ENCODE measurements around the gene TAOK3. TPM values are rescaled to one million over a fixed set of nuclear protein-coding genes. Genes with fewer than 3 reads are reported as not detected.
A peak's percentile ranks its signal among the peaks of the same experiment; 100 is the strongest.

Gene TAOK3
- total and polyA plus RNA-seq, 9 of the 15 experiments (the other 6 are each of a cell fraction or from before 2014, with no cell fraction given) = 24.3 to 83.5 (median 47.1) TPM

DNA sequence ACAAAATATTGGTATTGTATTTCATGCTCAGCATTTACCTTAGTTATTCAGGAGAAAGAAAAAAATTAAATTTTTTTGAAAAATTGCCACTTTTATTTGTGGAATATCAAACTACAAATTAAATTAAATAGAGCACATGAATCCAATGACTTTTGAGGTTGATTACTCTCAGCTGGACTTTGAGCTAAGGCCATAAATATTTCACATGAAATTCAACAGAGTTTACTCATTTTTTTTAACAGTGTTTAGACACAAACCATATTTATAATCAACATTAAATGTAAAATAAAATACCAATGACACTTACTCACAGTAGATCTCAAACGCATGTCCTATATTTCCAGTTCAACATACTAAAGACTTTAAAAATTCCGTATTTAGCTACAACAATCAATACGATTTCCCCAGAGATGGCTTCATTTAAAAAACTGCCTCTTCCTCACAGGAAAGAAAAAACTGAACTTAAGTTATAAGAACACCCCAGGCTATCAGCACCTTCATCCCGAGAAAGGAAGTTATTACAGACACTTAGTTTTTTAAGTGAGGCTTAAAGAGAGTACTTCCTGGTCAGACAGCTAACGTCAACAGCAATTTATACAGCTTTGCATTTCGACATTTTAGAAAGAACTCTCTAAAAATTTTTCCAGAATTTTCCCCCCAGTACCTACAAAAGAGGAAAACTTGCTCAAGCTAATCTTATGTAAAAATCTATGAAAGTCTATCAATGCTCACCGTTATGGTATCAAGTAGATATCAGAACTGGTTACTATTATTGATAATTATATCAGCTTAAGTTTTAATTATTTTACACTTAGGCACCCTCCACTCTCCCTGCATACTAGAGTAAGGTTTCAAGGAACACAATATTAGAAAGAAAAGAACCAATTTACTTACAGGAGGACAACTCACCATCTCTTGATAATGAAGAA is 13.8 kb downstream of the TAOK3 start:
- H4K20me1 ChIP-seq (replicated peaks; ENCODE audit: control insufficient read depth, insufficient read depth, low read length) = no peaks in the 10 kb centered on the region
- H3K4me2 ChIP-seq (ENCODE audit: insufficient read depth, low read length) = peak overlapping the region; percentile 70
- 3% methylated on average over 7 of the region's 7 CpGs for WGBS (ENCODE audit: insufficient coverage, low coverage, missing lambda C conversion rate)
- peaks cover 17% of the 10 kb centered on the region for H3K9me3 ChIP-seq (replicated peaks; ENCODE audit: control insufficient read depth, insufficient read depth, low read depth, low read length)
- H2AFZ ChIP-seq (ENCODE audit: low read depth, low read length) = peak overlapping the region; percentile 65
- peaks cover 84% of the 10 kb centered on the region for H3K79me2 ChIP-seq (ENCODE audit: control insufficient read depth, insufficient read depth, low read length)
- peak overlapping the region; percentile 41 for H3K4me3 ChIP-seq
- H3K27me3 ChIP-seq (ENCODE audit: control insufficient read depth in 2 of 2, insufficient read depth in 2 of 2, low read length in 2 of 2) = no peaks in the 10 kb centered on the region
- FAIRE-seq (peak; percentile 49), DNase-seq (ENCODE audit: extremely low read depth in 1 of 4, low spot score in 3 of 4) (peak in 2 of 4 experiments; percentile 33 to 46), ATAC-seq (peak; percentile 67)
- intact Hi-C loops (cut with micrococcal nuclease) = no loop called here
- TSS peak; percentile 58 for BruUV-seq (replicated peaks)
- ChIA-PET POLR2A (interaction anchor here (1.2 to 4.7 kb wide), 5 partner anchors 9 to 16 kb away, joined by 4 to 46 read pairs (median 10); partner anchors contain the start of gene TAOK3), CTCF (ENCODE audit: low intra/inter-chr PET ratio) (no interaction called here)
- H3K9ac ChIP-seq (ENCODE audit: insufficient read depth in 1 of 2, low read depth in 2 of 2, low read length in 2 of 2) = peak overlapping the region in 1 of 2 experiments; percentile 87; a peak in 3 of 4 replicates
- in situ Hi-C loops (cut with MboI) = loop anchor here (25.0 kb wide), 1 partner anchor 172 kb away; no protein-coding TSS in a partner anchor
- peak overlapping the region; percentile 88 for H3K27ac ChIP-seq (ENCODE audit: extremely low read depth, low read depth, low read length)
- peaks cover 8 to 22% of the 10 kb centered on the region in 2 experiments; a peak in 3 of 5 replicates for H3K4me1 ChIP-seq (replicated peaks in 1 of 2; ENCODE audit: control insufficient read depth in 2 of 2, insufficient read depth in 2 of 2, low read length in 2 of 2)
- no peaks in the 10 kb centered on the region for H3K9me1 ChIP-seq (ENCODE audit: control insufficient read depth, insufficient read depth, low read length)
- peaks cover 20% of the 10 kb centered on the region for H3K36me3 ChIP-seq (ENCODE audit: control insufficient read depth, insufficient read depth, low read length)
- no peak for TF ChIP-seq HDAC6 (IDR thresholded peaks at IDR 0.05; ENCODE audit: low read depth, low read length)
- TF ChIP-seq ELF1 (tag; IDR thresholded peaks at IDR 0.05) = peak; percentile 31; the same call in 1 of the 2 replicates
- no peak for TF ChIP-seq NR2C2 (CRISPR knock-in tag; IDR thresholded peaks at IDR 0.05)
- TF ChIP-seq NR2C2 (tag; IDR thresholded peaks at IDR 0.05) = peak; percentile 95
- no peak for TF ChIP-seq IRF2 (CRISPR knock-in tag; IDR thresholded peaks at IDR 0.05)
- TF ChIP-seq, protein P1, sequence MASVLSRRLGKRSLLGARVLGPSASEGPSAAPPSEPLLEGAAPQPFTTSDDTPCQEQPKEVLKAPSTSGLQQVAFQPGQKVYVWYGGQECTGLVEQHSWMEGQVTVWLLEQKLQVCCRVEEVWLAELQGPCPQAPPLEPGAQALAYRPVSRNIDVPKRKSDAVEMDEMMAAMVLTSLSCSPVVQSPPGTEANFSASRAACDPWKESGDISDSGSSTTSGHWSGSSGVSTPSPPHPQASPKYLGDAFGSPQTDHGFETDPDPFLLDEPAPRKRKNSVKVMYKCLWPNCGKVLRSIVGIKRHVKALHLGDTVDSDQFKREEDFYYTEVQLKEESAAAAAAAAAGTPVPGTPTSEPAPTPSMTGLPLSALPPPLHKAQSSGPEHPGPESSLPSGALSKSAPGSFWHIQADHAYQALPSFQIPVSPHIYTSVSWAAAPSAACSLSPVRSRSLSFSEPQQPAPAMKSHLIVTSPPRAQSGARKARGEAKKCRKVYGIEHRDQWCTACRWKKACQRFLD (CRISPR knock-in tag; IDR thresholded peaks at IDR 0.05) = no peak
- TF ChIP-seq ETV5 (CRISPR knock-in tag; IDR thresholded peaks at IDR 0.05; ENCODE audit: low read depth) = no peak
- TF ChIP-seq ZNF175 (CRISPR knock-in tag; IDR thresholded peaks at IDR 0.05; ENCODE audit: low read depth) = 0 out of 2 replicates have a peak, but pooled peaks have one; percentile 30
- TF ChIP-seq SMARCA4 (IDR thresholded peaks at IDR 0.05) = peak; percentile 24
- TF ChIP-seq GABPA (tag; conservative IDR thresholded peaks at IDR 0.05; ENCODE audit: low read depth) = peak; percentile 84
- no peak for TF ChIP-seq HMG20A (CRISPR knock-in tag; conservative IDR thresholded peaks at IDR 0.05)
- 0 out of 2 replicates have a peak, but pooled peaks have one; percentile 15 for TF ChIP-seq L3MBTL2 (IDR thresholded peaks at IDR 0.05)
- TF ChIP-seq TAF9B (IDR thresholded peaks at IDR 0.05; ENCODE audit: partially characterized antibody) = peak; percentile 45
- TF ChIP-seq, protein P2, sequence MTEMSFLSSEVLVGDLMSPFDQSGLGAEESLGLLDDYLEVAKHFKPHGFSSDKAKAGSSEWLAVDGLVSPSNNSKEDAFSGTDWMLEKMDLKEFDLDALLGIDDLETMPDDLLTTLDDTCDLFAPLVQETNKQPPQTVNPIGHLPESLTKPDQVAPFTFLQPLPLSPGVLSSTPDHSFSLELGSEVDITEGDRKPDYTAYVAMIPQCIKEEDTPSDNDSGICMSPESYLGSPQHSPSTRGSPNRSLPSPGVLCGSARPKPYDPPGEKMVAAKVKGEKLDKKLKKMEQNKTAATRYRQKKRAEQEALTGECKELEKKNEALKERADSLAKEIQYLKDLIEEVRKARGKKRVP (CRISPR knock-in tag; IDR thresholded peaks at IDR 0.05) = no peak
- TF ChIP-seq CXXC5 (CRISPR knock-in tag; IDR thresholded peaks at IDR 0.05) = peak; percentile 19; the same call in 1 of the 2 replicates
- peak in 1 of 2 experiments; percentile 67; a peak in 2 of 4 replicates for TF ChIP-seq FOXK2 (conservative IDR thresholded peaks at IDR 0.05 in 1 of 2, IDR thresholded peaks at IDR 0.05 in 1 of 2; ENCODE audit: low read depth in 2 of 2)
- TF ChIP-seq SPI1 (IDR thresholded peaks at IDR 0.05; ENCODE audit: borderline replicate concordance, low read depth, low read length) = 0 out of 2 replicates have a peak, but pooled peaks have one; percentile 41

Data from K562 (cell line).